H1 (cell line): ENCODE data around the gene TOPORS. TPM values are rescaled to one million over a fixed set of nuclear protein-coding genes. Genes with fewer than 3 reads are reported as not detected.

Source experiments
- CTCF ChIA-PET: fragments of 300-600 bp; sonication (Branson Sonifier 250); formaldehyde crosslinking; loops from one replicate; lab custom pipeline; 2021; ENCODE audit not compliant: partially characterized antibody; lab: Charles Lee
- POLR2A ChIA-PET: fragments of 300-600 bp; sonication (Branson Sonifier 250); formaldehyde crosslinking; loops from one replicate; lab custom pipeline; 2021; ENCODE audit warnings: inconsistent platforms; ENCODE audit not compliant: partially characterized antibody; lab: Charles Lee
- DNase-seq, 2 experiments: peaks; one replicate each; pipeline versions ENCODE4 v3.0.0 to v3.0.0-alpha.2; 2010 to 2022; ENCODE audit warnings: low spot score in 2 of 2, low read depth in 1 of 2, mixed read lengths in 1 of 2
- FAIRE-seq: peaks from 2 replicates; lab custom pipeline; 2011; peaks lifted over from hg19 to GRCh38; lab: Jason Lieb, UNC
- H2AFZ ChIP-seq: 2 replicates; pipeline ENCODE4 v1.8.1; 2012; ENCODE audit warnings: low read length, inconsistent platforms
- H2AK5ac ChIP-seq: 2 replicates; pipeline ENCODE4 v1.6.1; 2013; ENCODE audit warnings: low read depth, low read length
- H2BK120ac ChIP-seq: replicated peaks from 2 replicates; pipeline ENCODE3; 2013; ENCODE audit warnings: low read depth, low read length, inconsistent platforms
- H2BK12ac ChIP-seq: 2 replicates; pipeline ENCODE4 v1.6.1; 2013; ENCODE audit warnings: low read depth, low read length
- H2BK15ac ChIP-seq: 2 replicates; pipeline ENCODE4 v1.6.1; 2013; ENCODE audit warnings: low read length
- H2BK20ac ChIP-seq: 2 replicates; pipeline ENCODE4 v1.6.1; 2013; ENCODE audit warnings: low read length
- H2BK5ac ChIP-seq: 2 replicates; pipeline ENCODE4 v1.6.1; 2013; ENCODE audit warnings: low read depth, low read length
- H3K14ac ChIP-seq: 2 replicates; pipeline ENCODE4 v1.6.1; 2013; ENCODE audit warnings: inconsistent platforms; ENCODE audit not compliant: insufficient read length
- H3K18ac ChIP-seq: 2 replicates; pipeline ENCODE4 v1.6.1; 2013; ENCODE audit warnings: low read length; ENCODE audit errors: extremely low read depth
- H3K23ac ChIP-seq: 2 replicates; pipeline ENCODE4 v1.6.1; 2013; ENCODE audit warnings: inconsistent platforms; ENCODE audit not compliant: insufficient read length
- H3K23me2 ChIP-seq: 2 replicates; pipeline ENCODE4 v1.6.1; 2013; ENCODE audit warnings: low read depth, low read length
- H3K27ac ChIP-seq: 2 replicates; pipeline ENCODE4 v1.6.1; 2011; ENCODE audit warnings: low read depth, low read length, inconsistent platforms
- H3K27me3 ChIP-seq, 4 experiments: replicated peaks in 1 of 4; 1 replicate in 1 of 4; 2 replicates in 3 of 4; pipeline versions ENCODE4 v1.6.1 to v1.8.1; 2011 to 2013; ENCODE audit warnings: low read length in 3 of 4, mild to moderate bottlenecking in 3 of 4, inconsistent platforms in 2 of 4, mixed read lengths in 2 of 4, moderate library complexity in 1 of 4; ENCODE audit not compliant: control insufficient read depth in 3 of 4, insufficient read depth in 3 of 4; ENCODE audit errors: extremely low read depth in 1 of 4
- H3K36me3 ChIP-seq, 4 experiments: 2 replicates each; pipeline versions ENCODE4 v1.6.1 to v1.8.1; 2011 to 2013; ENCODE audit warnings: mild to moderate bottlenecking in 4 of 4, low read length in 3 of 4, moderate library complexity in 2 of 4, control low read depth in 1 of 4, inconsistent platforms in 1 of 4; ENCODE audit not compliant: insufficient read depth in 4 of 4, control insufficient read depth in 2 of 4
- H3K4ac ChIP-seq: replicated peaks from 2 replicates; pipeline ENCODE3; 2013; ENCODE audit warnings: low read length, low read depth, mixed read lengths, inconsistent platforms; ENCODE audit not compliant: insufficient read length
- H3K4me1 ChIP-seq, 4 experiments: replicated peaks in 1 of 4; 1 replicate in 1 of 4; 2 replicates in 3 of 4; pipeline versions ENCODE4 v1.6.1 to v1.8.1; 2011 to 2013; ENCODE audit warnings: low read length in 3 of 4, inconsistent platforms in 2 of 4, mixed read lengths in 1 of 4; ENCODE audit not compliant: insufficient read depth in 4 of 4, control insufficient read depth in 3 of 4
- H3K4me2 ChIP-seq, 2 experiments: 2 replicates each; pipeline versions ENCODE4 v1.6.1 to v1.8.1; 2011 to 2013; ENCODE audit warnings: low read depth in 2 of 2, low read length in 2 of 2, control low read depth in 1 of 2, inconsistent platforms in 1 of 2, mild to moderate bottlenecking in 1 of 2; ENCODE audit not compliant: insufficient read depth in 1 of 2
- H3K4me3 ChIP-seq, 4 experiments: fragments of 200-600, 300-600 bp in 1 of 4; sonication (generic), shearing (Covaris generic), sonication (Bioruptor Twin) in 1 of 4; 2 replicates each; pipeline versions ENCODE4 v1.5.1 to v1.8.1; 2011 to 2016; ENCODE audit warnings: low read length in 4 of 4, low read depth in 3 of 4, control low read depth in 2 of 4, inconsistent platforms in 2 of 4, mild to moderate bottlenecking in 2 of 4, mixed read lengths in 1 of 4, moderate library complexity in 1 of 4; ENCODE audit not compliant: insufficient read depth in 2 of 4; ENCODE audit errors: extremely low read depth in 1 of 4
- H3K56ac ChIP-seq: replicated peaks from 2 replicates; pipeline ENCODE3; 2013; ENCODE audit warnings: low read depth, mild to moderate bottlenecking, mixed read lengths, low read length, inconsistent platforms; ENCODE audit not compliant: insufficient read length
- H3K79me1 ChIP-seq: 2 replicates; pipeline ENCODE4 v1.6.1; 2013; ENCODE audit warnings: low read depth, low read length, control low read depth
- H3K79me2 ChIP-seq, 2 experiments: 2 replicates each; pipeline versions ENCODE4 v1.6.1 to v1.8.1; 2012 to 2013; ENCODE audit warnings: low read length in 2 of 2, mild to moderate bottlenecking in 2 of 2, inconsistent platforms in 1 of 2; ENCODE audit not compliant: insufficient read depth in 2 of 2, control insufficient read depth in 1 of 2
- H3K9ac ChIP-seq, 4 experiments: replicated peaks in 1 of 4; 1 replicate in 1 of 4; 2 replicates in 3 of 4; pipeline versions ENCODE4 v1.6.1 to v1.8.1; 2011 to 2013; ENCODE audit warnings: low read depth in 3 of 4, low read length in 3 of 4, control low read depth in 2 of 4, mild to moderate bottlenecking in 2 of 4, moderate library complexity in 2 of 4, inconsistent platforms in 1 of 4; ENCODE audit errors: extremely low read depth in 1 of 4
- H3K9me3 ChIP-seq, 2 experiments: 2 replicates each; pipeline versions ENCODE4 v1.6.1 to v1.8.1; 2012 to 2013; ENCODE audit warnings: mild to moderate bottlenecking in 2 of 2, moderate library complexity in 2 of 2, control low read depth in 1 of 2, inconsistent platforms in 1 of 2, low read depth in 1 of 2, low read length in 1 of 2, mixed read lengths in 1 of 2; ENCODE audit not compliant: insufficient read depth in 2 of 2
- H4K20me1 ChIP-seq, 2 experiments: replicated peaks in 1 of 2; 2 replicates each; pipeline versions ENCODE3 to v1.8.1; 2011 to 2013; ENCODE audit warnings: inconsistent platforms in 2 of 2, low read length in 2 of 2, mild to moderate bottlenecking in 1 of 2; ENCODE audit not compliant: insufficient read depth in 2 of 2, control insufficient read depth in 1 of 2
- H4K5ac ChIP-seq: 2 replicates; pipeline ENCODE4 v1.6.1; 2013; ENCODE audit warnings: low read length, low read depth, mixed read lengths, inconsistent platforms; ENCODE audit not compliant: insufficient read length
- H4K8ac ChIP-seq: 2 replicates; pipeline ENCODE4 v1.8.0; 2013; ENCODE audit warnings: mild to moderate bottlenecking, moderate library complexity, low read length, inconsistent platforms; ENCODE audit not compliant: insufficient read depth; ENCODE audit errors: extremely low read depth
- H4K91ac ChIP-seq: replicated peaks from 2 replicates; pipeline ENCODE3; 2013; ENCODE audit warnings: low read length, mixed read lengths, inconsistent platforms; ENCODE audit not compliant: insufficient read length
- ATF3 ChIP-seq: IDR thresholded peaks from 2 replicates; pipeline ENCODE4 v1.6.1; 2011; ENCODE audit warnings: low read depth, mild to moderate bottlenecking, low read length; ENCODE audit not compliant: insufficient read depth
- CREB1 ChIP-seq: IDR thresholded peaks from 2 replicates; pipeline ENCODE4 v1.6.1; 2012; ENCODE audit warnings: inconsistent platforms
- EP300 ChIP-seq, 2 experiments: IDR thresholded peaks; 1 replicate in 1 of 2; 2 replicates in 1 of 2; pipeline ENCODE4 v1.6.1; 2011 to 2012; ENCODE audit warnings: low read depth in 2 of 2, low read length in 2 of 2, mild to moderate bottlenecking in 2 of 2, borderline replicate concordance in 1 of 2, inconsistent platforms in 1 of 2, moderate library complexity in 1 of 2
- EZH2 ChIP-seq: fragments of 200-600 bp; sonication (generic); IDR thresholded peaks from 2 replicates; pipeline ENCODE4 v1.7.1; 2012; ENCODE audit warnings: low read depth, mild to moderate bottlenecking, moderate library complexity, low read length, inconsistent platforms; ENCODE audit not compliant: severe bottlenecking
- HDAC2 ChIP-seq, 2 experiments: fragments of 300-600 bp in 1 of 2; sonication (generic) in 1 of 2; IDR thresholded peaks; 2 replicates each; pipeline ENCODE4 v1.6.1; 2011 to 2012; ENCODE audit warnings: low read depth in 2 of 2, low read length in 2 of 2, mild to moderate bottlenecking in 2 of 2, moderate library complexity in 2 of 2, borderline replicate concordance in 1 of 2, inconsistent platforms in 1 of 2
- SIX5 ChIP-seq: IDR thresholded peaks from 2 replicates; pipeline ENCODE4 v1.6.1; 2011; ENCODE audit warnings: mild to moderate bottlenecking, low read depth, low read length
- SP1 ChIP-seq: IDR thresholded peaks from 2 replicates; pipeline ENCODE4 v1.6.1; 2011; ENCODE audit warnings: low read depth, low read length
- TAF1 ChIP-seq: IDR thresholded peaks from 2 replicates; pipeline ENCODE4 v1.6.1; 2011; ENCODE audit warnings: mild to moderate bottlenecking, low read depth, low read length
- polyA plus RNA-seq, 7 experiments: library from polyadenylated mRNA; depleted of rRNA in 3 of 7; stranded (reverse) in 5 of 7; unstranded in 2 of 7; fragments of >200 nt in 5 of 7; fragments of 200-250 nt in 2 of 7; gene quantifications; 1 replicate in 5 of 7; 2 replicates in 1 of 7; 4 replicates in 1 of 7; pipeline versions ENCODE4 v1.2.1 to v1.2.3, GENCODE V29; 2011 to 2013; ENCODE audit warnings: missing spikeins in 2 of 7, mixed read lengths in 2 of 7
- total RNA-seq: library from RNA; stranded (reverse); fragmentation: NEBNext Ultra II Directional; extraction: Animal tissue kit (Norgen Biotek cat#: 25700); gene quantifications from 2 replicates; pipeline ENCODE4 v1.2.1, GENCODE V29; 2021

Gene TOPORS
- total and polyA plus RNA-seq, 2 of the 8 experiments (the other 6 are each of a cell fraction or from before 2014, with no cell fraction given): 10.3 to 30.7 TPM

- Histone ChIP-seq H3K4me1 (no peaks in the 10 kb centered on the region), H4K8ac (no peak overlapping the region), H2BK5ac (no peak overlapping the region), H3K18ac (no peak overlapping the region), H4K91ac (no peak overlapping the region), H4K20me1 (no peaks in the 10 kb centered on the region), H2BK20ac (no peak overlapping the region), H4K5ac (no peak overlapping the region), H2BK15ac (no peak overlapping the region), H2AK5ac (no peak overlapping the region), H3K79me1 (no peaks in the 10 kb centered on the region), H3K4ac (no peak overlapping the region), H3K9ac (no peak overlapping the region), H3K27me3 (no peaks in the 10 kb centered on the region), H2BK12ac (no peak overlapping the region), H3K23me2 (no peaks in the 10 kb centered on the region), H3K56ac (no peak overlapping the region), H2BK120ac (no peak overlapping the region), H3K14ac (no peak overlapping the region), H3K4me3 (no peak overlapping the region), H3K23ac (no peak overlapping the region), H3K36me3 (no peaks in the 10 kb centered on the region), H3K79me2 (no peaks in the 10 kb centered on the region), H3K9me3 (no peaks in the 10 kb centered on the region), H3K4me2 (no peak overlapping the region), H3K27ac (no peak overlapping the region), H2AFZ (no peak overlapping the region)
- ChIA-PET CTCF (interaction anchor here (1.1 kb wide), 1 partner anchor 187 kb away, joined by 3 read pairs; the partner anchor contains the start of gene TMEM215), POLR2A (no interaction called here)
- FAIRE-seq (no peak), DNase-seq (no peak)
- TF ChIP-seq TAF1 (no peak), ATF3 (no peak), CREB1 (no peak), HDAC2 (IDR thresholded peaks at IDR 0.05; ENCODE audit: borderline replicate concordance in 1 of 2, low read depth in 2 of 2, low read length in 2 of 2) (no peak), EZH2 (no peak), SP1 (no peak), SIX5 (no peak), EP300 (IDR thresholded peaks at IDR 0.05; ENCODE audit: borderline replicate concordance in 1 of 2, low read depth in 2 of 2, low read length in 2 of 2) (no peak)
Observed at GRCh38 chr9:32596936-32597335, 44.5 kb upstream of the TOPORS start.
